T-helper 22 cell (primary cell): Measurements from ENCODE around the gene TPSG1.
"Not testable (repeated sequence)": the region's sequence is repeated elsewhere in the genome, so short reads cannot be mapped to it uniquely, and the experiment has no call there.

ENCODE experiments used
- DNase-seq: peaks from one replicate; pipeline ENCODE4 v3.0.0-alpha.2; 2020; ENCODE audit warnings: low read depth

Gene TPSG1

DNA sequence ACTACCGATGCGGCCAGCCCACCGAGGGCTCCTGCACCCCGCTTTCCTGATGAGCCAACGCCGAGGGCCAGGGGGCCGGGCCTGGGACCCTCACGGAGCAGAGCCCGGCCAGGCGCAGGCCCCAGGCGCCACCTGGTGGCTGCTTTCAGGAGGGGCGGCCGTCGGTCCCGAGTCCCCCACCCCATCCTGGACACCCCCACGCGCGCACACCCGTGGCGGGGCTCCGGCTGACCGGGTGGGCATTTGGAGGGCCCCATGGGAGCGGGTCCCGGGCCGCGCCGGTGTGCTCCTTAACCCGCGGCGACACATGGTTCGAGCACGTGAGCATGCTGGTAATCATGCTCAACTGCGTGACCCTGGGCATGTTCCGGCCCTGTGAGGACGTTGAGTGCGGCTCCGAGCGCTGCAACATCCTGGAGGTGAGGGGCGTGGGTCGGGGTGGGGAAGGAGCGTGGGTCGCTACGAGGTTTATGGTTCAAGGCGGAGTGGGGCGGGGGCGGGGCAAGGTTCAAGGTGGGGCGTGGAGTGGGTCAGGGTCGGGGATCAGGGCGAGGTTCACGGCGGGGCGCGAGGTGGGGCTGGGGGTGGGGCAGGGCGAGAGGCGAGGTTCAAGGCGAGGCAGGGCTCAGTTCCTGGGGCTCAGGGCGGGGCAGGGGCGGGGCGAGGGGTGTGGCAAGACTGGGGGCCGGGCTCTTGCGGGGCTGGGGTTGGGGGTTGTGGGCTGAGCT, 30.2 kb downstream of the TPSG1 start:
- no peak for DNase-seq

DNA sequence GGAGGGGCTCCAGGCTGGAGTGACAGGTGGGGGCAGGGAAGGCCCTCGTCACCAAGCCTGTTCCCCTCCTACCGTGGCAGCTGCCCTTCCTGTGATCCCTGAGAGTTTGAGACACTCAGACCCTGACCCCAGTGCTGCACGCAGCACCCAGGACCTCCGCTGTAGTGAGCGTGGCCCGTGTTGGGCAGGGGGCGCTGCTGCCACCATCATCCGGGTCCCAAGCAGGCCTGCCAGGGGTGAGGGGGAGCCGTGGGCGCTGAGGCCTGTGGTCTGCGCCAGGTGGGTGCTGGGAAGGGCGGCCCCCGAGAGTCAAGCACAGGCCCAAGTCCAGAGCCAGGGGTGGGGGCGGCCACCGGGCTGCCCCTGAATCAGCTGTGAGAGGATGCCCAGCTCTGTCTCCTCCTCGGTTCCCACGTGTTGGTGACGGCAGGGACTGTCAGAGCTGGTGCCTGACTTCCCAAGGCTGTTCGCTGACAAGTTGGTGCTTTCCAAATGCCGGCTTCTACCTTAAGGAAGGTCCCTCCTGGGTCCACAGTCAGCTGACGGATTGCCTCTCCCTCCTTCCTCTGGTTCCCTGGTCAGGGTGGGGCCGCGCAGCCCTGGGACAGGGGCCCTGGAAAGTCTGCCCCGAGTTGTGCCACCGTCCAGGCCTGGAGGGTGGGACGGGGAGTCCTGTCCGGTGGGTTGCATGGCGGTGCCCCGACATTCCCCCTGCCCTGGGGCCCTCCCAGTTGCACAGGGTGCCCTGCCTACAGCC, 31.1 kb downstream of the TPSG1 start:
- no peak for DNase-seq

DNA sequence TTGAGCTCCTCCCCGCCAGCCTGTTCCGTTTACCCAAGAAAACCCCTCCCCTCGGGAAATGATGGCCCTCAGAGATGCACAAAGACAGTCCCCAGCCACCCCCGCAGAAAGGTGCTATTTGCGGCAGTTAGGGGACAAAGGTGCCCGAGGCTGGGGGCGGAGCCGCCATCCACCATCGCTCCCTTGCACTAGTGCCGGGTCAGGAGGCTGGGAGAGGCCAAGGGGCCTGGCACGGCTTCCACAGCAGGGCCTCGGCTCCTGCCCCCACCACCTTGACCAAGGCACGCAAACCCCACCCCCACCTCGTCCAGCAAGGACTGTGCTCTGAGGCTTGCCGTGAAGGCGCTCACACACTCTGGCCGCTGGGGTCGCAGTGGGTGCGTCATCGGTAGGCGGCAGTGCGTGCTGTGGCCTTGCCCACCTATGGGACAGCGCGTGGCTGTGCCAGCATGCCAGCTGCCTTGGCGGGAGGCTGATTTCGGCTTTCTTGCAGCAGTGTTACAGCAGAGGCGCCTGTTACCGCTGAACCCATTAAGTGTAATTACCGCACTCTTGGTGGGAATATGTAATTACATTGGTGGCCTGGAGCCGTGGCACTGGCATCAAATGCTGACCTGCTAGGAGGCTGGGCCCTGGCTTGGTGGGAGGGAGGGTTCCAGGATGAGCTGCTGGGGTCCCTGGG, 31.8 kb downstream of the TPSG1 start:
- DNase-seq = no peak

DNA sequence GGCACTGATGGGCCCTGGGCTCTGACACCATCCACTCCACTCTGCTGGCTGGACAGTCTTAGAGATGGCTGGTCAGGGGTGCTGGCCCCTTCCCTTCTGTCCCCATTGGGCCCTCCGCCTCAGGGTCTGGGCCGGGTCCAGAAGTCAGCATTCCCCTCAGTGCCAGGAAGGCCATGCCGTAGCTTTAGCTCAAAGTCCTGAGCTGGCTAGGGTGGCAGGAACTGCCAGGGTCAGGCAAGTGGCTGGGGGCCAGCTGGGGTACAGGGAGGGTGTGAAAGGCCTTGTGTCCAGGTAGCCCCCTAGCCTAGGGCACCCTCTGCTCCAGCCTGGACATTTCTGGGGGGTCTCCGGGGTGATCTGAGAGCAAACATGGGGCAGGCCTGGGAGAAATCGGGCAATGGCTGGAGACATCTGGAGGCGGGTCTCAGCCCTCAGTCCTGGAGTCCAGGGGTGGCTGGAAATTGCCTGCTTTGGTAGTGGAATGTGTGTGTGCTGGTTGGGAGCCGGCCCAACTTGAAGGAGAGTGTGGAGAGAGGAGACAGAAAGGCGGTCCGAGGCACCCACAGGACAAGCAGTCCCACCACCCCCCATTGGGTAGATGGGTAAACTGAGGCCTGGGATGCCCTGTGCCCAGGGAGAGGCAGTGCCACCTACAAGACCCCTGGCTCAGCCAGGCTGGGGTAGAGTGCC, 32.5 kb downstream of the TPSG1 start:
- no peak for DNase-seq

DNA sequence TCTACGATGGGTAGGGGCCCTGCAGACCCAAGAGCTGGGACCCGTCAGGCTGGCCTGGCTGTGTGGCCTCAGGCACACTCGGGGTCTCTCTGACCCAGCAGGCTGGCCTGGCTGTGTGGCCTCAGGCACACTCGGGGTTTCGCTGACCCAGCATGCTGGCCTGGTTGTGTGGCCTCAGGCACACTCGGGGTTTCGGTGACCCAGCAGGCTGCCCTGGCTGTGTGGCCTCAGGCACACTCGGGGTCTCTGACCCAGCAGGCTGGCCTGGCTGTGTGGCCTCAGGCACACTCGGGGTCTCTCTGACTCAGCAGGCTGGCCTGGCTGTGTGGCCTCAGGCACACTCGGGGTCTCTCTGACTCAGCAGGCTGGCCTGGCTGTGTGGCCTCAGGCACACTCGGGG, 34.3 kb downstream of the TPSG1 start:
- not testable (repeated sequence) for DNase-seq

DNA sequence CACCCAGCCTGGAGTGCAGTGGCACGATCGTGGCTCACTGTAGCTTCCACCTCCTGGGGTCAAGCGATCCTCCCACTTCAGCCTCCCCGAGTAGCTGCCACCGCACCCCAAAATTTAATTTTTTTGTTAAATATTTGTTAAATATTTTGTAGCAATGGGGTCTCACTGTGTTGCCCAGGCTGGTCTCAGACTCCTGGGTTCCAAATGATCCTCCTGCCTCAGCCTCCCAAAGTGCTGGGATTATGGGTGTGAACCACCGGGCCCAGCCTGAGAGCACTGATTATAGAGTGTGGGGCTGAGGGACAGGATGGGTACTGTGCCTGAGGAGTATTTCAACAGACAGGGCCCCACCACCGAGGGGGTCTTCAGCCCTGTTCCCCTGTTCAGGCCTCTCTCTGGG, 35.6 kb downstream of the TPSG1 start:
- no peak for DNase-seq

DNA sequence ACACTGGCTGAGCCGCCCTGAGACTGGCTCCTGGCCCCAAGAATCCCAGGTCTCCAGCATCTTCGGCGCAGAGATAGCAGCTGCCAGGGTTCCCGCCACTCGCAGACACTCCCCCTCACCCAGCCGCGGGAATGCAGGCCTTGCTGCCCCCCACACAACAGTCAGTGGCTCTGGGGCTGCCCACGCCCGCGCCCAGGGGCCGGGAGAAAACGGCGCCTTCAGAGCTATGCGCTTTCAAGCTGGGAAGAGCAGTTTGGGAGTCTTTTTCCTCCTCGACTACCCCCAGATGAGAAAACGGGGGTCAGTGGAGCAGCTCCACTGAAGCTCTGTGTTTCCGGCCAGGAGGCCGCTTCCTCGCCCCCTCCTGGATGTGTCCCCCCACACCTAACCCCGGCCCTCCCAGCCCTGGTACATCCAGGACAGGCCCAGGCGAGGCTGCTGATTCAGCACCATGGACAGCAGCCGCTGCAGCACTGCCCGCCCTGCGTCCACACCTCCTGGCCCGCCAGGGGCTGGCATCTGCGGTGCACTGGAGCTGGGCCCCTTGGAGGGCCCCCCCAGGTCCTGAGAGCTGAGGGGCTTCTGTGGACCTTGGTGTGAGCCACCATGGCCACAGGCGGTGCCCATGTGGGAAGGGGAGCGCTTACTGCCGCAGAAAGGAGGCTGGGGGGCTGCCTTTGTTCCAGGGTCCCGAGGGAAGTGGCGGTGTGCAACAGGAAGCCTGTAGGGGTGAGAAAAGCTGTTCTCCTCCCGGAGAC, 36.5 kb downstream of the TPSG1 start:
- DNase-seq = no peak

DNA sequence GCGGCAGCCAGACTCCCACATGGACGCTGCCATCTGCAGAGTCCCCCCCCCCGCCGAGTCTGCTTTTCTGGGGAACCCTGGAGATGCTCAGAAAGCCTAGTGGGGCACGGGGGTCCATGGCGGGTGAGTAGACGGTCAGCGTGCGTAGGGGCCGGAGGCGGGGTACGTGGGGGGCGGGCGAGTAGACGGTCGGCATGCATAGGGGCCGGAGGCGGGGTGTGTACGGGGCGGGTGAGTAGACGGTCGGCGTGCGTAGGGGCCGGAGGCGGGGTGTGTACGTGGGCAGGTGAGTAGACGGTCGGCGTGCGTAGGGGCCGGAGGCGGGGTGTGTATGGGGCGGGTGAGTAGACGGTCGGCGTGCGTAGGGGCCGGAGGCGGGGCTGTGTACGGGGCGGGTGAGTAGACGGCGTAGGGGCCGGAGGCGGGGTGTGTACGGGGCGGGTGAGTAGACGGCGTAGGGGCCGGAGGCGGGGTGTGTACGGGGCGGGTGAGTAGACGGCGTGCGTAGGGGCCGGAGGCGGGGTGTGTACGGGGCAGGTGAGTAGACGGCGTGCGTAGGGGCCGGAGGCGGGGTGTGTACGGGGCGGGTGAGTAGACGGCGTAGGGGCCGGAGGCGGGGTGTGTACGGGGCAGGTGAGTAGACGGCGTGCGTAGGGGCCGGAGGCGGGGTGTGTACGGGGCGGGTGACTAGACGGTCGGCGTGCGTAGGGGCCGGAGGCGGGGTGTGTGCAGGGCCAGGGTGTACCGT, 39.4 kb downstream of the TPSG1 start:
- DNase-seq = not testable (repeated sequence)

DNA sequence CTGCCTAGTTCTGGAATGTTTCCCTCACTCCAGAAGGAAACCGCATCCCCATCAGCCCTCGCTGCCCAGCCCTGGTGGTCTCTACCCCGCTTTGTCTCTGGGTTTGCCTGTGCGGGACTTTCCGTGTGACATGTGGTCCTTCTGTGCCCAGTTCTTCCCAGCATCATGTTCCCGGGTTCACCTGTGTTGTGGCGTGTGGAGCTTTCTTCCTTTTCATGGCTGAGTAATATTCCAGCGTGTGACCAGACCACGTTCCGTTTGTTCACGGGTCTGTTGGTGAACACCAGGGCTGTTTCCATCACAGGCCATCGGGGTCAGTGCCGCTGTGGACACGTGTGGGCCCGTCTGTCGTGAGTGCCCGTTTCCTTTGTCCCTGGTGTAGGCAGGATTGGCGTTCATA, 40.1 kb downstream of the TPSG1 start:
- DNase-seq = no peak

DNA sequence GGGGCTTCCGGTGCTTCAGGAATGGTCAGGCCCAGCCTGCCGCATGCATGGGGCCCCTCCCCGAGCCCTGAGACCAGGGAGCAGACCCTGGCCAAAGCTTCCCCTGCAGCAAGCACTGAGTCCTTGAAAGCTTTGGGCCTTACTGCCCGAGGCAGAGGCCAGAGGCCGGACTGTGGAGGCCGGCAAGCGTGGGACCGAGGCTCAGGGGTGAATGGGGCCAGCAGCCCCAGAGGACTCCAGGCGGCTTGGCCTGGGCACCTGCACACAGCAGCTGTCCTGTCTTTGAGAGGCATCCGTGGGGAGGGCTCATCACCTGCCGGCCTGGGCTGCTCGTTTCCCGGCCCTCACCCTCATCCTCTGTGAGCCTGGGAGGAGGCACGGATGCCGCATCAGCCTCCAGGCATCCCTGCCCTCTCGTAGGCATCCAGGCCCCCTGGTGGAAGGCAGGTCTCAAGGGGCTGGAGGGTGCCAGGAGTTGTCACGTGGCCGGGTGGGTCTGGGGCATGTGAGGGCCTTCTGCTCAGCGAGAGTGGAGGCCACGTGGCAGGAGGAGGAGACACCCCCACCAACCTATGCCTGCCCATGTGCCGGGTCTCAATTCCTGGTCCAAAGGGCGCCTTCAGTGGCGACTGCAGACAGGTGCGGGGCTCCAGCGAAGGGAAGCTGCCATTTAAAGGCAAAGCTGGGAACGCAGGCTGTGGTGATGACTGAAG, 40.8 kb downstream of the TPSG1 start:
- DNase-seq = no peak

DNA sequence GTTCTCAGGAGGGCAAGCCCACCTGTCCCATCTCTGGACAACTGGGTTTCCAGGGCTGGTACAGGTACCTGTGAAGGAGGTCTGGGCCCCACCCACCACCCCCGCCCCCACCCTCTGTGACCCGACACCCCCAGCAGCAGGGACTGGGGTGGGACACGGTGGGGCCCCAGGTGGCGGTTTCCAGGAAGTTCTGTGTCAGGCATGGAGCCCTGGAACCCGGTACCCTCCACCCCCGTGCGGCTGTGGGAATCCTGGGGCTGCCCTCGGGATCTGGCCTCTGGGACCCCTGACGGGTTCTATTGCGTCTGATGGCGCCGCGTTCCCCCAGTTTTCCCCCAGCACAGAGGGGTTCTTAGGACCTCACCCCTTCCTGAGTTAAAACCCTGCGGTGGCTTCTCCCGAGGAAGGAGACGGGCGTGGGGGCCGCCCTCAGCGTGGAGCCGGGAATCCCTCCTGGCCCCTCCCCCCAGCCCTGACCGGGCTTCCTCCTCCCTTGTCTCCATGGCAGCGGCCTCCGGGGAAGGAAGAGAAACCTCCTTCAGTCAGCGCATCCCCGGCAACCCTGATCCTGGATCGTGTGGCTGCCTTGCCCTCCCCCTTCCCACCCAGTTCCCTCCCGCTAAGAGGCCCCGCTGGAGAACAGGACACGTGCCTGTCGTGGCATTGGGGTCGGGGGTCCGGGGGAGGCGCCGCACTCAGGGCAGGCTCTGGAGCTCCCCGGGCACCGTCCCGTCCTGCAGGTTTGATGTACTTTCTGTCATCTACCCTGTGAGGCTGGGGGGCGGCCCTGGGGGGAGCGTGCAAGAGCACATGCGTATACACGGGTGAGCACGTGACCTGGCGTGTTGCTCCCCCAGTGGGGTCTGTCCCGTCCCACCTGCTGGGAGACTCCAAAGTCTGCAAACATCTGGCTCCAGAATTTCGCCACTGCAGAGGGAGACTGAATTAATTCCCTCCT, 41.8 kb downstream of the TPSG1 start:
- DNase-seq = no peak

DNA sequence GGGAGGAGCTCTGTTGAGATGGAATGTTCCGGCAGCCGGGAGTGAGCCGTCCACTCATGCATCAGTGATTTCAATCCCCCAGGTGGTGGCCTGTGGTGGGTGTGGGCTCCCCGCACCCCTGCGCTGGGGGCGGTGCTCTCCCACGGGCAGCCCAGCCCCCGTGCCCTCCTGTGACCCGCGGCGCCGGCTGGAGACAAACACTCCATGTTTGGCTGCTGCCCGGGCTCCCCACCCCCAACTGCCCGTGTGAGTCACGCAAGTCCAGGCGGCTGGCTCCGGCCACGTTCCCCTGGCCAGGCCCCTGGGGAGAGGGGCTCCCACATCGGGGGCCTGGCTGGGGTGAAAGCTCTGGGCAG, 42.8 kb downstream of the TPSG1 start:
- DNase-seq = no peak

DNA sequence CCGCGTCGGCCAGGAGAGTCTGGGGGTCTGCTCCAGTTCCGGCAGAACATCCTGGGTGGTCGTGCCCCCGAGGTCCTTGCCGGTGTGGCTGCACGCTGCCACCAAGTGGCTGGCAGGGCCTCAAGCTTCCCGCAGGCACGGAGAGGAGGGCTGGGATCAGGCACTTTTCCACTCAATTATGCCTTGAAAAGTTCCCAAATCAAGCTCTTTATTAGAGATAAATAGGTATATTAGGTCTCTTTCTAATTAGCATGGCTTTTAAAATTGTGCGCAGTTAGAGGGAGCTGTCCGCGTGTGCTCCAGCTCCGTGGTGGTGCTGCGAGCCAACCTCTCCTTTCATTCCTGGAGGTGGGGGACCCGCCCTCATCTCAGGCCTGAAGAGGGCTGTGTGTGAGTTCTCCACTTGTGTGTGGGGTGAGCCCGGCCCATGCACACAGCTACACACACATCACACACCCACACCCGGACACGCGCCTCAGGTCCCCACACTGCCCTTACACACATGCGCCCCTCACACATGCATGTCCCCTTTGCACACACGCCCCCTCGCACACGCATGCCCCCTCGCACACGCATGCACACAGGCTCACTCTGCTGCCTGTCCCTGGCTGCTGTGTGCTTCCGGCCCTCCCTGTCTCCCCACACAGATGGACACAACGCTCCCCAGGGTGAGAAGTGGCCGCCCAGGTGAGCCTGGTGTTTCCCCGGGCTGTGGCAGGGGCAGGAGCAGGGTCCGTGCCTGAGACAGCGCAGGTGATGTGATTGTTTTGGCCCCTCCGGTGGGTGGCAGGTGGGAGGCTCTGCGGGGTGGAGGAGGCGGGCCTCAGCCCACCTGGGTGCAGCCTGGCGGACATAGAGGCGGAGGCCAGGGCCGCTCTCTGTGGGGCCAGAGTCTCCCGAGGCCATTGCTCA, 43.4 kb downstream of the TPSG1 start:
- no peak for DNase-seq

DNA sequence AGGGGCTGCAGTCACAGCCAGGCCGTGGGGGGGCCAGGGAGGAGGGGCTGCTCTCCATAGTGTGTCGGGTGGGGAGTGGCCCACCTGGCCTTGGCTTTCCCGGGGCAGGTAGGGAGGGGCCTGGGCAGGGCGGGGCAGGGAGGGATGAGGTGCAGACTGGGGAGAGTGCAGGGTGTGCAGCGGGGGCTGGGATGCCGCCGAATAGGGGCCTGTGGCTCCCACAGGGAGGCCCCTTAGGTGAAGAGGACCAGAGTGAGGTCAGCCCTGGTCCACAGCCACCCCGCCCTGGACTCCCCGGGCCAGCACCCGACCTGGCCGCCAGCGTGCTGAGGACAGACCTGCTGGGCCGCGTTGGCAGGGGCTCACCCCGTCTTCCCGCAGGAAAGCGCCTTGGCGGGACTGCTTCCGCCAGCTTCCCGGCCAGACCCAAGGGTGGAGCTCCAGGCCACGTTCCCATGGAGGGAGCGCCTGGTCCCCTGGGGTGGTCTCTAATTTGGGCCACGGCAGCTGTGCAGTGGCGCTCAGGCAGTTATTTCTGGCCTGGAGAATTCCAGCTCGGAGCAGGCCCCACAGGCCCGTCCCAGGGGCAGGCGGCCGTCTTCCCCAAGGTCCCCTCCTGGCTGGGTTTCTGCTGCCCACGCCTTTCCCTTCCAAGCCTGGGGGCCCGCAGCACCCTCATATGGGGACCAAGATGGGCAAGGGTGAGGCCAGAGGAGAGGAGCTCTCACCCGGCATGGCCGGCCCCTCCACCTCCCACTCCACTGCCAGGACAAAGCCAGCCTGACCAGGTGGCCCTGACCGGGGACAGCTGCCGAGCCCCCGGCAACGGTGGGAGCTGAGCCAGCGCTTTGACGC, 44.3 kb downstream of the TPSG1 start:
- DNase-seq = no peak

DNA sequence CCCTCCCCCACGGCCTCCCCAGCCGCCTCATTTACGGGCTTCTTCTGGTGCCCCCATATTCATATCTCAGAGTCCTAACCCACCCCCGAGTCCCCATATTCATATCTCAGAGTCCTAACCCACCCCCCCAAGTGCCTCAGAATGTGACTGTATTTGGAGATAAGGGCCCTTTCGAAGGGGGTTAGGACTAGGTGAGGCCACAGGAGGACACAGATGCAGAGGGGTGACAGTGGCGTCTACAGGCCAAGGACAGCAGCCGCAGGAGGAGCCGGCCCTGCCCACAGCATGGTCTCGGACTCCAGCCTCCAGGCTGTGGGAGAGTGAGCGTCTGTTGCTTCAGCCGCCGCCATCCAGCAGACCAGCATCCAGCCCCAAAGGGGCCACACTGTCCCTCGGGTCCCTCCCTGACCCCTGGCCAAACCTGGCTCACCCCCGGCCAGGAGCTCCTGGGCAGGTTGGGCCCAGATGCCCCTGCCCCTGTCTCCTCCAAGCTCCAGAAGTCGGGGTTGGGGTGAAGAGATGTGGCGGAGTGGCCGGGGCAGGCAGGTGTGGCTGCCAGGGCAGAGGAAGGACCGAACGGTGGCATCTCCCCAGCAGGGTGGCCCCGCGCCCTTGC, 46.7 kb downstream of the TPSG1 start:
- no peak for DNase-seq

DNA sequence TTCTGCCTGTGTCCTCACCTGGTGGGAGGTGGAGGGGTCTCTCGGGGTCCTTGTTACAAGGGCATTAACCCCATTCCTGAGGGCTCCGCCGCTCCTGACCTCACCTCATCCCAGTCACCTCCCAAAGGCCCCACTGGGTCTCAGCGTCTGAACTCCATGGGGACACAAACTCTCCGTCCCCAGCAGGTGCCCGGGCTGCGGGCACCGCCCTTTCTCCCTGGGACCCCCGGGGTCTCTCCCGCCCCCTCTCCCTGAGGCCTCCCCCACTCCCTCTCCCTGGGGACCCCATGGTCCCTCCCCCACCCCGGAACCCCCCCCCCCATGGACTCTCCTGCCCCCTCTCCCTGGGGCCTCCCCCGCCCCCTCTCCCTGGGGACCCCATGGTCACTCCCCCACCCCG, 47.3 kb downstream of the TPSG1 start:
- no peak for DNase-seq

DNA sequence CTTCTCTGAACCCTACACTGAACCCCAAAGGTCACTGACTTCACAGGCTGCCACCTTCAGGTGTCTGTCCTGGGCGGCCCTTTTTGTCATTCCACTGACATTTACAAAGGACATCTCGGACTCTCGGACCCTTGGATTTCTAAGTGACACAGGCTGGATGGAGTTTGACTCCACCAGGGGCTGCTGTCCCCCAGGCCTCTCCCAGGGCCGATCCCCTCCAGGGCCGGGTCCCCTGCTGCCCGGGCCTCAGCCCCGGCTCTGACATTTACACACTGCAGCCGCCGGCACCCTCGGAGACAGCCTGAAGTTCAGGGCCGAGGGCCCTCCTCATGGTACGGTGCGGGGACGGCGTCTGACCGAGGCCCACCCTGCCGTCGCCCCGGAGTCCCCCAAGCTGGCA, 48.0 kb downstream of the TPSG1 start:
- no peak for DNase-seq
